ENCODE measurements around the gene DESI2. TPM values are rescaled to one million over a fixed set of nuclear protein-coding genes. Genes with fewer than 3 reads are reported as not detected.
"Not testable (repeated sequence)": the region's sequence is repeated elsewhere in the genome, so short reads cannot be mapped to it uniquely, and the experiment has no call there.

The DESI2 gene
- total RNA-seq, 1 donor from 2014 or later = 54.8 TPM

DNA sequence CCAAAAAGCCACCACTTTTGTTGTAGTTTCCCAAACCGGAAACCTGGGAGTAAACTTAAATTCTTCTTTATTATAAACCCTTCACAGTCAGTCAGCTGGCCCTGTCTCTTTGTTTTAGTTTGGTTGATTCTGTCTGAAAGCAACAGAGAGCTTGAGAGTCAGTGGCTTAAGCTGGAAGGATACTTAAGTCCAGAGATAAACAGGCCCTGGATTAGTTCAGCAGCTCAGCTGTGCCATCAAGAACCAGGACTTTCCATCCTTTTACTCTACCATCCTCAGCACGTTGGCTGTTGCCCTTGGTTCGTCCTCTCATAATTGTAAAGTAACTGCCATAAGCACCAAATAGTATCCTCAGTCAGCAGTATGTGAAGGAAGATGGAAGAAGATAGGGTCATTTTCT, 4.5 kb downstream of the DESI2 start:
- H3K36me3 ChIP-seq (ENCODE audit: control insufficient read depth, insufficient read depth, low read length) = no peaks in the 10 kb centered on the region
- no peak for TF ChIP-seq CTCF (IDR thresholded peaks at IDR 0.05; ENCODE audit: insufficient read depth, low read length, severe bottlenecking)
- H3K4me3 ChIP-seq (ENCODE audit: low read depth, low read length) = no peak overlapping the region
- H3K27me3 ChIP-seq (ENCODE audit: control insufficient read depth, insufficient read depth, low read length) = no peaks in the 10 kb centered on the region
- DNase-seq (ENCODE audit: low read depth) (no peak), FAIRE-seq (no peak)

- FAIRE-seq (no peak), DNase-seq (ENCODE audit: low read depth) (no peak)
These were observed 6.8 kb downstream of the DESI2 start for GRCh38 chr1:244659694-244660093.

DNA sequence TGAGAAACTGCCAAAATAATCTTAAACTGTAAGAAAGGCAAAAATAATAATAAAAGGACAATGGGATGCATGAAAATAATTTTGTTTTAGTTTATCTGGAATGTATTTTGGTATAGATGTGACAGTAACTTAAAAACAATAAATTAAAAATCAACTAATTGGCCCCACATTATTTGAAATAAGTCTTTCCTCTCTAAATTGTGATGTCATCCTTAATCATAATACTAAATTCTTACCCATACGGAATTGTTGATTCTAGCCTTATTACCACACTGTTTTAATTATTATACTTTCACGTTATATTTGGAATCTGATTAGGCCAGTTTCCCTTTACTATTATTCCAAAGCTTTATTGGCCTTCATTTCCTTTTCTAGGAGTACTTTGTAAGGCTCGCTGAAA, 7.7 kb downstream of the DESI2 start:
- FAIRE-seq (no peak), DNase-seq (ENCODE audit: low read depth) (no peak)
- H3K27me3 ChIP-seq (ENCODE audit: control insufficient read depth, insufficient read depth, low read length) = no peaks in the 10 kb centered on the region
- no peak overlapping the region for H3K4me3 ChIP-seq (ENCODE audit: low read depth, low read length)
- no peaks in the 10 kb centered on the region for H3K36me3 ChIP-seq (ENCODE audit: control insufficient read depth, insufficient read depth, low read length)
- TF ChIP-seq CTCF (IDR thresholded peaks at IDR 0.05; ENCODE audit: insufficient read depth, low read length, severe bottlenecking) = no peak

More at GRCh38 chr1:244659694-244660093, 6.8 kb downstream of the DESI2 start:
- no peaks in the 10 kb centered on the region for H3K27me3 ChIP-seq (ENCODE audit: control insufficient read depth, insufficient read depth, low read length)
- no peak overlapping the region for H3K4me3 ChIP-seq (ENCODE audit: low read depth, low read length)
- TF ChIP-seq CTCF (IDR thresholded peaks at IDR 0.05; ENCODE audit: insufficient read depth, low read length, severe bottlenecking) = no peak
- H3K36me3 ChIP-seq (ENCODE audit: control insufficient read depth, insufficient read depth, low read length) = no peaks in the 10 kb centered on the region

GRCh38 chr1:244661569-244662312, 8.8 kb downstream of the DESI2 start:
- FAIRE-seq; H3K4me3 ChIP-seq (ENCODE audit: low read depth, low read length): not testable (repeated sequence)

GRCh38 chr1:244662599-244662998, 9.7 kb downstream of the DESI2 start:
- no peak for TF ChIP-seq CTCF (IDR thresholded peaks at IDR 0.05; ENCODE audit: insufficient read depth, low read length, severe bottlenecking)
- H3K4me3 ChIP-seq (ENCODE audit: low read depth, low read length) = no peak overlapping the region
- H3K27me3 ChIP-seq (ENCODE audit: control insufficient read depth, insufficient read depth, low read length) = no peaks in the 10 kb centered on the region
- no peaks in the 10 kb centered on the region for H3K36me3 ChIP-seq (ENCODE audit: control insufficient read depth, insufficient read depth, low read length)
- DNase-seq (ENCODE audit: low read depth) (peak; percentile 20), FAIRE-seq (no peak)

More at GRCh38 chr1:244661569-244662312, 8.8 kb downstream of the DESI2 start:
- H3K36me3 ChIP-seq (ENCODE audit: control insufficient read depth, insufficient read depth, low read length); H3K27me3 ChIP-seq (ENCODE audit: control insufficient read depth, insufficient read depth, low read length); DNase-seq (ENCODE audit: low read depth): not testable (repeated sequence)

DNA sequence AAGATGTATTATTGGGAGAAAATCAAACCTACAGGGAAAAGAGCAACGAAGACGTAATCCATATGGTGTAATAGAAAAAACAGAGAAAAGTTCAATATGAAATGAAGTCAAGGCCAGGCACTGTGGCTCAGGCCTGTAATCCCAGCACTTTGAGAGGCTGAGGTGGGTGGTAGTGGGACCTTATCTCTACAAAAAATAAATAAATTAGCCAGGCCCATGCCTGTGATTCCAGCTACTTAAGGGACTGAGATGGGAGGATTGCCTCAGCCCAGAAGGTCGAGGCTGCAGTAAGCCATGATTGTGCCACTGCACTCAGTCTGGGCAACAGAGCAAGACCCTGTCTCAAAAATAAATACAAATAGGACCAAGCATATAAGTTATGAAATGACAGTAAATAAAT, 11.4 kb downstream of the DESI2 start:
- DNase-seq (ENCODE audit: low read depth) = no peak
- Histone ChIP-seq H3K4me3 (ENCODE audit: low read depth, low read length) (no peak overlapping the region), H3K27me3 (ENCODE audit: control insufficient read depth, insufficient read depth, low read length) (no peaks in the 10 kb centered on the region), H3K36me3 (ENCODE audit: control insufficient read depth, insufficient read depth, low read length) (no peaks in the 10 kb centered on the region)
- no peak for TF ChIP-seq CTCF (IDR thresholded peaks at IDR 0.05; ENCODE audit: insufficient read depth, low read length, severe bottlenecking)
- FAIRE-seq = no peak
